ENCODE measurements around the gene GALNT13. TPM values are rescaled to one million over a fixed set of nuclear protein-coding genes. Genes with fewer than 3 reads are reported as not detected.

The GALNT13 gene
- total and polyA plus RNA-seq, 2 donors (not counting 1 experiment from before 2014, with no cell fraction given): 0.17 TPM; not detected in 1

DNA sequence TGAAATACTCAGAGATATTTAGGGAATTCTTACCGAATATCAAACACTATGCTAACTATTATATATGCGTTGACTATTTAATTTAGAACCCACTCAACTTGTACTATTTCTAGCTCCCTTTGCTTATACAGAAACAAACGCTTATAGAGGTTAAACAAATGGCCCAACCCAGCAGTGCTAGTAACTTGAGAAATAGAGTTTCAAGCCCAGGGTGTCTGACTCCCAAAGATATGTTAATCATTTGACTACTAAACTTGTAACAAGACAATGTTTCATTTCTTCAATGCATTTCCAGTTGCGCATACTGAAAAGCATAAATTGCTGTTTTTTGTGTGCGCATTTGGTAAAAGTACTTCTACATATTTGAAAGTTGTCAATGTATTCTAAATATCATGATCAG, 310.3 kb downstream of the GALNT13 start:
- Histone ChIP-seq H2AFZ (ENCODE audit: low read length) (no peak overlapping the region), H4K20me1 (ENCODE audit: control insufficient read depth, extremely low read depth, insufficient read depth, low read length) (no peaks in the 10 kb centered on the region), H3K4me3 (replicated peaks in 1 of 4; ENCODE audit: control extremely low read depth in 1 of 4, insufficient read depth in 1 of 4, low read depth in 3 of 4, low read length in 4 of 4) (no peak overlapping the region), H3K27ac (ENCODE audit: insufficient read depth, low read length) (no peak overlapping the region), H3K9me3 (ENCODE audit: control insufficient read depth, insufficient read depth, low read depth, low read length) (no peaks in the 10 kb centered on the region), H3K27me3 (ENCODE audit: control insufficient read depth, insufficient read depth, low read length) (no peaks in the 10 kb centered on the region), H3K79me2 (ENCODE audit: control insufficient read depth, insufficient read depth, low read length) (no peaks in the 10 kb centered on the region), H3K36me3 (ENCODE audit: control insufficient read depth, insufficient read depth, low read length) (no peaks in the 10 kb centered on the region), H3K4me2 (ENCODE audit: extremely low read depth, insufficient read depth, low read length) (no peak overlapping the region), H3K9ac (ENCODE audit: insufficient read depth, low read length) (no peak overlapping the region), H3K4me1 (ENCODE audit: control insufficient read depth, extremely low read depth, insufficient read depth, low read length) (no peaks in the 10 kb centered on the region)
- TF ChIP-seq, protein P1, sequence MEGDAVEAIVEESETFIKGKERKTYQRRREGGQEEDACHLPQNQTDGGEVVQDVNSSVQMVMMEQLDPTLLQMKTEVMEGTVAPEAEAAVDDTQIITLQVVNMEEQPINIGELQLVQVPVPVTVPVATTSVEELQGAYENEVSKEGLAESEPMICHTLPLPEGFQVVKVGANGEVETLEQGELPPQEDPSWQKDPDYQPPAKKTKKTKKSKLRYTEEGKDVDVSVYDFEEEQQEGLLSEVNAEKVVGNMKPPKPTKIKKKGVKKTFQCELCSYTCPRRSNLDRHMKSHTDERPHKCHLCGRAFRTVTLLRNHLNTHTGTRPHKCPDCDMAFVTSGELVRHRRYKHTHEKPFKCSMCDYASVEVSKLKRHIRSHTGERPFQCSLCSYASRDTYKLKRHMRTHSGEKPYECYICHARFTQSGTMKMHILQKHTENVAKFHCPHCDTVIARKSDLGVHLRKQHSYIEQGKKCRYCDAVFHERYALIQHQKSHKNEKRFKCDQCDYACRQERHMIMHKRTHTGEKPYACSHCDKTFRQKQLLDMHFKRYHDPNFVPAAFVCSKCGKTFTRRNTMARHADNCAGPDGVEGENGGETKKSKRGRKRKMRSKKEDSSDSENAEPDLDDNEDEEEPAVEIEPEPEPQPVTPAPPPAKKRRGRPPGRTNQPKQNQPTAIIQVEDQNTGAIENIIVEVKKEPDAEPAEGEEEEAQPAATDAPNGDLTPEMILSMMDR (conservative IDR thresholded peaks at IDR 0.05 in 1 of 2, IDR thresholded peaks at IDR 0.05 in 1 of 2; ENCODE audit: low read depth in 1 of 2, low read length in 2 of 2): no peak
- TF ChIP-seq EZH2 (IDR thresholded peaks at IDR 0.05; ENCODE audit: low read length, missing control alignments): no peak
- no peak for DNase-seq (ENCODE audit: low read depth in 2 of 2)

DNA sequence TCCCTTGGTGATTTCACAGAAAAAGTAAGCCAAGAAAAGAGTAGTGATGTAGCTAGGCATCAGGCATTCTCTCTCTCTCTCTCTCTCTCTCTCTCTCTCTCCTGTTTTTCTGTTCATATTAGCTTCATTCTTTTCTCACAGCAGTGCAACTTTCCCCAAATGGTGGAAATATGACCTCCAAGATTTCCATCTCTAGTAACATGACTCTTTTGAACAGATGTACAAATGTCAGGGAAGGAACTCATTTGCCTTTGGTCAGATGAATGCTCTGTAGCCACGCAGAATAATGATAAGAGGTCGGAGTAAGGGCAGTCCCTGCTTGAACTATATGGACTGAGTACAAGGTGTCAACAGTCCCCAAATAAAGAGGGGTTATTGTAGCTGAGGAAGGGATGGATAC, 316.2 kb downstream of the GALNT13 start:
- TF ChIP-seq, protein P1 (conservative IDR thresholded peaks at IDR 0.05 in 1 of 2, IDR thresholded peaks at IDR 0.05 in 1 of 2; ENCODE audit: low read depth in 1 of 2, low read length in 2 of 2): no peak
- TF ChIP-seq EZH2 (IDR thresholded peaks at IDR 0.05; ENCODE audit: low read length, missing control alignments): no peak
- Histone ChIP-seq H3K4me3 (replicated peaks in 1 of 4; ENCODE audit: control extremely low read depth in 1 of 4, insufficient read depth in 1 of 4, low read depth in 3 of 4, low read length in 4 of 4) (no peak overlapping the region), H3K4me1 (ENCODE audit: control insufficient read depth, extremely low read depth, insufficient read depth, low read length) (no peaks in the 10 kb centered on the region), H3K27ac (ENCODE audit: insufficient read depth, low read length) (no peak overlapping the region), H3K36me3 (ENCODE audit: control insufficient read depth, insufficient read depth, low read length) (no peaks in the 10 kb centered on the region), H3K27me3 (ENCODE audit: control insufficient read depth, insufficient read depth, low read length) (no peaks in the 10 kb centered on the region), H3K9ac (ENCODE audit: insufficient read depth, low read length) (no peak overlapping the region), H4K20me1 (ENCODE audit: control insufficient read depth, extremely low read depth, insufficient read depth, low read length) (no peaks in the 10 kb centered on the region), H3K9me3 (ENCODE audit: control insufficient read depth, insufficient read depth, low read depth, low read length) (no peaks in the 10 kb centered on the region), H3K4me2 (ENCODE audit: extremely low read depth, insufficient read depth, low read length) (no peak overlapping the region), H2AFZ (ENCODE audit: low read length) (no peak overlapping the region), H3K79me2 (ENCODE audit: control insufficient read depth, insufficient read depth, low read length) (no peaks in the 10 kb centered on the region)
- DNase-seq (ENCODE audit: low read depth in 2 of 2): no peak

DNA sequence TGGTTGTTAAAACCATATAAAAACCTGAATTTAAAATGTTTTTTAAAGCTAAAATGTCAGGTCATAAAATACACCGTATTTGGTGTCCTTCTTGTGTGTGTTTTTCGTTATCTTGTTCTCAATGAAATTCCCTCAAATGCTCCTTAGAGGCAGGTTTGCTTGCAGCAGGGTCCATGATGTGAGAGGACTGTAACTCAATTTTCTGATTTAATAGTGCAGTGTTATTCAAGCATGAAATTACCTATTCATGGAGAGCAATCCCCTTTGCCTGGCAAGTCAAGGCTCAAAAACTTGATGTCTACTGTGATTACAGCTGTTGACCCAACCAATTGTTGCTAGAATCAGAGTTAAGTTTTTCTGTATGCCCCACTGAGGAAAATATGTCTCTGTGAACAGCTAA, 318.2 kb downstream of the GALNT13 start:
- H3K36me3 ChIP-seq (ENCODE audit: control insufficient read depth, insufficient read depth, low read length): no peaks in the 10 kb centered on the region
- H4K20me1 ChIP-seq (ENCODE audit: control insufficient read depth, extremely low read depth, insufficient read depth, low read length): no peaks in the 10 kb centered on the region
- H3K27me3 ChIP-seq (ENCODE audit: control insufficient read depth, insufficient read depth, low read length): no peaks in the 10 kb centered on the region
- H3K4me3 ChIP-seq (replicated peaks in 1 of 4; ENCODE audit: control extremely low read depth in 1 of 4, insufficient read depth in 1 of 4, low read depth in 3 of 4, low read length in 4 of 4): no peak overlapping the region
- no peaks in the 10 kb centered on the region for H3K9me3 ChIP-seq (ENCODE audit: control insufficient read depth, insufficient read depth, low read depth, low read length)
- no peak for TF ChIP-seq EZH2 (IDR thresholded peaks at IDR 0.05; ENCODE audit: low read length, missing control alignments)
- TF ChIP-seq, protein P1 (conservative IDR thresholded peaks at IDR 0.05 in 1 of 2, IDR thresholded peaks at IDR 0.05 in 1 of 2; ENCODE audit: low read depth in 1 of 2, low read length in 2 of 2): no peak
- no peak overlapping the region for H3K27ac ChIP-seq (ENCODE audit: insufficient read depth, low read length)
- no peak overlapping the region for H2AFZ ChIP-seq (ENCODE audit: low read length)
- H3K4me1 ChIP-seq (ENCODE audit: control insufficient read depth, extremely low read depth, insufficient read depth, low read length): no peaks in the 10 kb centered on the region
- DNase-seq (ENCODE audit: low read depth in 2 of 2): no peak
- no peak overlapping the region for H3K4me2 ChIP-seq (ENCODE audit: extremely low read depth, insufficient read depth, low read length)
- H3K79me2 ChIP-seq (ENCODE audit: control insufficient read depth, insufficient read depth, low read length): no peaks in the 10 kb centered on the region
- no peak overlapping the region for H3K9ac ChIP-seq (ENCODE audit: insufficient read depth, low read length)

Data from fibroblast of lung (primary cell).